T-helper 1 cell (primary cell): Measurements from ENCODE around the gene MYD88.

ENCODE experiments used
- DNase-seq, 5 donors: peaks; one replicate each; pipeline ENCODE4 v3.0.0-alpha.2; 2012 to 2020
- total RNA-seq, 4 donors: gene quantifications; one replicate each; lab custom pipeline; 2026; lab: John Stamatoyannopoulos, UW

Gene MYD88
- 21.4 to 47.3 (median 27.3) reads per million in 4 donors for total RNA-seq

GRCh38 chr3:38138349-38139190 is at the start of gene MYD88:
Gene MYD88, plus strand, starts transcription at chr3:38138661. Its CDS starts 40 bp downstream, at chr3:38138701.
- DNase-seq: peak; percentile 69 to 83 (median 77)

GRCh38 chr3:38089163-38089562 is 49.3 kb upstream of the MYD88 start:
- no peak for DNase-seq

GRCh38 chr3:38090453-38090852 is 48.0 kb upstream of the MYD88 start:
- DNase-seq: no peak

GRCh38 chr3:38094999-38095398 is 43.5 kb upstream of the MYD88 start:
- DNase-seq: no peak

GRCh38 chr3:38095669-38096483 is 42.6 kb upstream of the MYD88 start:
- DNase-seq: no peak

- no peak for DNase-seq
Observed at GRCh38 chr3:38097446-38098375, 40.8 kb upstream of the MYD88 start.

- no peak for DNase-seq
Observed at GRCh38 chr3:38098376-38098723, 40.1 kb upstream of the MYD88 start.

- no peak for DNase-seq
Observed at GRCh38 chr3:38099518-38099917, 38.9 kb upstream of the MYD88 start.

- DNase-seq: no peak
Observed at GRCh38 chr3:38100498-38100897, 38.0 kb upstream of the MYD88 start.

GRCh38 chr3:38101811-38102443 is 36.5 kb upstream of the MYD88 start:
- no peak for DNase-seq

GRCh38 chr3:38102444-38102814 is 36.0 kb upstream of the MYD88 start:
- no peak for DNase-seq

- no peak for DNase-seq
Observed at GRCh38 chr3:38105525-38105924, 32.9 kb upstream of the MYD88 start.

GRCh38 chr3:38107911-38108648 is 30.4 kb upstream of the MYD88 start:
- DNase-seq: no peak

GRCh38 chr3:38108649-38109579 is 29.5 kb upstream of the MYD88 start:
- no peak for DNase-seq

- no peak for DNase-seq
Observed at GRCh38 chr3:38109580-38110313, 28.7 kb upstream of the MYD88 start.

- DNase-seq: no peak
Observed at GRCh38 chr3:38110314-38111050, 28.0 kb upstream of the MYD88 start.

GRCh38 chr3:38111201-38111600 is 27.3 kb upstream of the MYD88 start:
- DNase-seq: no peak

- no peak for DNase-seq
Observed at GRCh38 chr3:38111696-38112377, 26.6 kb upstream of the MYD88 start.
